Measurements from ENCODE around the gene KCNG1. TPM values are rescaled to one million over a fixed set of nuclear protein-coding genes. Genes with fewer than 3 reads are reported as not detected.

The KCNG1 gene
- total and polyA plus RNA-seq, 2 of the 8 experiments (the other 6 are each of a cell fraction or from before 2014, with no cell fraction given), result 16.0 to 18.0 TPM

GRCh38 chr20:50995506-50995905 lies 27.4 kb downstream of the KCNG1 start (continued):
- no peak for TF ChIP-seq HDAC6 (IDR thresholded peaks at IDR 0.05; ENCODE audit: low read depth, low read length)

Measured in H1 (cell line).